SK-N-MC (cell line): ENCODE results near the gene FBXO10.

Experiments
- EZH2 ChIP-seq: fragments of 200-600 bp; sonication (generic); IDR thresholded peaks from one replicate; pipeline ENCODE4 v1.6.1; 2017; ENCODE audit warnings: antibody characterized with exemption
- POLR2AphosphoS5 ChIP-seq: IDR thresholded peaks from 2 replicates; pipeline ENCODE4 v1.6.1; 2012; ENCODE audit warnings: mild to moderate bottlenecking, low read depth, low read length, borderline replicate concordance

GRCh38 chr9:37501957-37502596 is 74.1 kb downstream of the FBXO10 start:
- TF ChIP-seq EZH2 (no peak), POLR2AphosphoS5 (no peak)
